ENCODE results near the gene KCNJ8. TPM values are rescaled to one million over a fixed set of nuclear protein-coding genes. Genes with fewer than 3 reads are reported as not detected.

The KCNJ8 gene
- total RNA-seq, 2 donors from 2014 or later = 0.46 to 2.4 TPM

DNA sequence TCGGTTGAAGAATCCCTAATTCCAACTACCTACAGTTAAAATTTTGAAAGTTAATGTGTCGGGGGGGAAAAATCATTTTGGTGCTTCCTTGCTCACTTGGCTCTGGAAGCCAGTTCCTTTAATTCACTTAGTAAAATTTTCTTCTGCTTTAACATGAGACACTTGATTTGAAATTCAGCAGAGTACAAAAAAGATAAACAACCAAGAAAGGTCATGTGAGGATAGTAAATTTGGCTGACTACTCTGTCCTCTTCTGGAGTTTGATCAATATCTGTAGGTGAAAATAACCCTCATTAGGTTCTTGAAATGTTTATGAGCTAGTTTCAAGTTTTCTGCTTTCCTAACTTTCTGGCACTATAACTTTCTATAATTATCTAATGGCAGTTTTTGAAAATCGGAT is 43.4 kb downstream of the KCNJ8 start:
- no peak for DNase-seq
- intact Hi-C loops (cut with DNase I, micrococcal nuclease) = no loop called here
- no peak for ATAC-seq

DNA sequence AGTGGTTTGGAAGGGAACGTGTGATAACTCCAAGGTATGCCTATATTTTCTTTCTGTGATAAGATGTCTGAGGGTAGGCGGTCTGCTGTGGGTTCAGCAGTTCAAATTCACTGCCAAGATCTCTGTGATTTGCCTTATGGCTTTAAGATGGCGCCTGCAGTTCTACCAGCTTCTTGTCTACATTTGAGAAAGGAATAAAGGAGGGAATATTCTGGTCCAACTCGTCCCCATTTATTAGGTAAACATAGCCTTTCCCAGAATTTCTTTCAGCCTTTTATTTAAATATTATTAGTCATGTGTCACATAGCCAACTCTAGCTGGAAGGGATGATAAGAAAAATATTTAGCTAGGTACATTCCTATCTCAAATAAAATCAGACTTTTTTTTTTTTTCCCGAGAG is 48.8 kb downstream of the KCNJ8 start:
- intact Hi-C loops (cut with DNase I, micrococcal nuclease) = no loop called here
- ATAC-seq (no peak), DNase-seq (no peak)

DNA sequence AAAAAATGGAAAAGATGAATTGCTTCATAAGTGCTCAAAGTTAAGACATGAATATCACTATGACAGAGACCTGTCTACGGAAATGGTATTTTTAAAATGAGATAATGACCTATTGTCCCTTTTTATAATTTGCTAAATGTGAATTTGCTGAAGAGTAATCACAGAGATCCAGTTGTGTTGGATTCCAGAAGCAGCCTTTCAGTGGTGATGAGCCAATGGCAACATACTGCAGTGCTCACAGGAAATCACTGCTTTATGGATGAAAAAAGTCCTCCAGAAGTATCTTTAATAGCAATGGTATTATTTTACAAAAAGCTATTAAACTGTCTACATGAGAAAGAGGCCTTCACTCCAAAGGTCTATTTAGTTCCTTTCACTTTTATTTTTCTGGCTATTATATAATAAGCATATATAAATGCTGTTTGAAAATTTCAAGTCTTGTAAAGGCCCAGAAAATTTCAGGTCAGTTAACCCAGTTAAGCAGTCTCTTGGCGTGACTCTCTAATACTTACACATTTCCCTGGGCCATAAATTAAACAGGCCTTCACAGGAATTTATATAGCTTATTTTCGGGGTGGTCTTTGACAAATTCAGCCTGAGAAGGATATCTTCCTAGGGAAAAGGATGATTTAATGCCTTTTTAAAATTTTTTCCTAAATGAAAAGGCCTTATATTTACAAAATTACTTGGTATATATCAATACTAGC is 55.4 kb downstream of the KCNJ8 start:
- intact Hi-C loops (cut with DNase I, micrococcal nuclease) = no loop called here

DNA sequence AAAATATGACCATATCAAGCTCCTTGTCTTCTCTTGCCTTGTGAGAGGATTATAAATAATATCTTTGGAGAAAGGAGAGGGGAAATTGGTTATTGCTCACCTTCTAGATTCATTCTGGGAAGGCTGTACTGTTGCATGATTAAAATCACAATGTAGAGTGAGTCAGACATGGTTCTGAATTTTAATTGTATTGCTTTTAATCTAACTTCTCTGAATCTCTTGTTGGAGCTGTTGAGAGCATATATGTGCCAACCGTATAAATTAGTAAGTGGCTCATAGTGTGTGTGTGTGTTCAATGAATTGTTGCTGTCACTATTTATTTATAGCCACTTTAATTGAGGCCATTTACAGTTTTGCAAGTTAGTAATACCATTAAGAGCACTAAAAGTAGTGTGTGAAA is 56.1 kb downstream of the KCNJ8 start:
- intact Hi-C loops (cut with DNase I, micrococcal nuclease) = no loop called here

More for the DNA sequence above, 55.4 kb downstream of the KCNJ8 start:
- ATAC-seq (no peak), DNase-seq (no peak)

DNA sequence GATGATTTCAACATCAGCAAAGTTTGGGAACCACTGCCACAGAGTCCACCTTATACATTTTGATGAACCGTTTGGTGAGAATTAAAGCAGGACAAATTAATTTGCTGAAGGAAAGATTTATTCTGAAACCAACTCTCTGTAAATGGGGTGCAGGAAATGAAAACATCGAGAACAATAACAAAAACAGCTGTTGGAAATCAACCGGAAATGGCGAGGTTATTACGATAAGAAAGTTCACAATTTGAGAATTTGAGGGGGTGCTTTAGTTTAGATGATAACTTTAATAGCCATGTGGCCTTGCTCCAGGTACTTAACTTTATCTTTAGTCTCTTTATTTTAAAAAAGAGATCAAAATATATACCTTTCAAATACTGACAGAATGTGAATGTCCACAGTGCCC is 56.7 kb downstream of the KCNJ8 start:
- intact Hi-C loops (cut with DNase I, micrococcal nuclease) = no loop called here
- DNase-seq = no peak
- ATAC-seq = no peak

More for the DNA sequence above, 56.1 kb downstream of the KCNJ8 start:
- ATAC-seq = no peak
- no peak for DNase-seq

DNA sequence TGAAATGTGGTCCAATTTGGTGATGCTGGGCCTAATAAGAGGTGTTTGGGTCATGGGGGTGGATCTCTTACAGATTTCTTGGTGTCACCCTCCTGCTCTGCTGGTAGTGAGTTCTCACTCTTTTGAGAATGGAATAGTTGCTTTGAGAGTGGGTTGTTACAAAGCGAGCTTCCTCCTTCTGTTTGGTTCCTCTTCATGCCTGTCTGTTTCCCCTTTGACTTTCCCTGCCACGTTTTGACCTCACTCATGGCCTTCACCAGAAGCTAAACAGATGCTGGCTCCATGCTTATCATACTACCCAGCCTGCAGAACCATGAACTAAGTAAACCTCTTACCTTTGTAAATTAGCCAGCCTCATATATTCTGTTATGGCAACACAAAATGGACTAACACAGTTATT is 59.1 kb downstream of the KCNJ8 start:
- intact Hi-C loops (cut with DNase I, micrococcal nuclease) = no loop called here
- DNase-seq = no peak
- ATAC-seq = no peak

Other genes starting within 250 kb of the KCNJ8 start
- gene SPX, start 248.4 kb downstream of the KCNJ8 start, total RNA-seq = not detected
- gene GYS2, start 169.9 kb downstream of the KCNJ8 start, total RNA-seq = not detected
- gene LDHB, start 116.9 kb downstream of the KCNJ8 start, total RNA-seq = 100 to 1,000 TPM; 209 to 214 TPM
- 1 to 10 TPM; 1.6 to 5.9 TPM for gene ABCC9, start 166.7 kb upstream of the KCNJ8 start, total RNA-seq